H9 (cell line): ENCODE data around the gene CACNA1A. TPM values are rescaled to one million over a fixed set of nuclear protein-coding genes. Genes with fewer than 3 reads are reported as not detected.

Experiments
- DNase-seq: peaks from one replicate; pipeline ENCODE4 v3.0.0-alpha.2; 2017
- H2AFZ ChIP-seq: one replicate; pipeline ENCODE4 v1.6.1; 2013; ENCODE audit warnings: mild to moderate bottlenecking, low read length, control low read depth, moderate library complexity
- H2AK5ac ChIP-seq: 2 replicates; pipeline ENCODE4 v1.6.1; 2013; ENCODE audit warnings: low read length, control low read depth, mixed read lengths; ENCODE audit not compliant: insufficient read length
- H2BK120ac ChIP-seq: one replicate; pipeline ENCODE4 v1.6.1; 2013; ENCODE audit warnings: low read depth, mild to moderate bottlenecking, low read length, control low read depth, inconsistent platforms; ENCODE audit not compliant: poor library complexity, severe bottlenecking
- H2BK12ac ChIP-seq: 2 replicates; pipeline ENCODE4 v1.6.1; 2013; ENCODE audit warnings: low read length, control low read depth, mixed read lengths, low read depth; ENCODE audit not compliant: insufficient read length
- H2BK15ac ChIP-seq: 2 replicates; pipeline ENCODE4 v1.6.1; 2013; ENCODE audit warnings: low read depth, low read length, control low read depth
- H2BK20ac ChIP-seq: one replicate; pipeline ENCODE4 v1.6.1; 2013; ENCODE audit warnings: low read depth, mild to moderate bottlenecking, low read length, control low read depth, inconsistent platforms; ENCODE audit not compliant: poor library complexity, severe bottlenecking
- H2BK5ac ChIP-seq: 2 replicates; pipeline ENCODE4 v1.6.1; 2013; ENCODE audit warnings: low read length, control low read depth, mixed read lengths; ENCODE audit not compliant: insufficient read length
- H3K14ac ChIP-seq: 2 replicates; pipeline ENCODE4 v1.6.1; 2013; ENCODE audit warnings: low read length, control low read depth; ENCODE audit not compliant: insufficient read depth
- H3K18ac ChIP-seq: 2 replicates; pipeline ENCODE4 v1.6.1; 2013; ENCODE audit warnings: low read depth, mild to moderate bottlenecking, mixed read lengths, low read length, control low read depth; ENCODE audit not compliant: insufficient read length
- H3K23ac ChIP-seq: 2 replicates; pipeline ENCODE4 v1.6.1; 2013; ENCODE audit warnings: low read length, control low read depth, mixed read lengths, low read depth; ENCODE audit not compliant: insufficient read length
- H3K23me2 ChIP-seq: 2 replicates; pipeline ENCODE4 v1.6.1; 2013; ENCODE audit warnings: low read depth, mild to moderate bottlenecking, mixed read lengths, low read length, control low read depth; ENCODE audit not compliant: insufficient read length, poor library complexity, severe bottlenecking
- H3K27ac ChIP-seq: 2 replicates; pipeline ENCODE4 v1.5.1; 2013; ENCODE audit warnings: low read length, control low read depth, mixed read lengths, low read depth; ENCODE audit not compliant: insufficient read length
- H3K27me3 ChIP-seq: 2 replicates; pipeline ENCODE4 v1.6.1; 2013; ENCODE audit warnings: low read length, control low read depth, inconsistent platforms; ENCODE audit not compliant: insufficient read depth
- H3K4ac ChIP-seq: 2 replicates; pipeline ENCODE4 v1.6.1; 2013; ENCODE audit warnings: low read depth, mild to moderate bottlenecking, control low read depth, inconsistent platforms, low read length, moderate library complexity
- H3K4me1 ChIP-seq: 2 replicates; pipeline ENCODE4 v1.6.1; 2013; ENCODE audit warnings: low read length, control low read depth, inconsistent platforms; ENCODE audit not compliant: insufficient read depth
- H3K4me2 ChIP-seq: 2 replicates; pipeline ENCODE4 v1.6.1; 2013; ENCODE audit warnings: low read length, control low read depth, mixed read lengths; ENCODE audit not compliant: insufficient read length, insufficient read depth
- H3K56ac ChIP-seq: 2 replicates; pipeline ENCODE4 v1.6.1; 2013; ENCODE audit warnings: low read depth, mild to moderate bottlenecking, mixed read lengths, low read length, control low read depth; ENCODE audit not compliant: insufficient read length
- H3K79me1 ChIP-seq: 2 replicates; pipeline ENCODE4 v1.6.1; 2013; ENCODE audit warnings: low read depth, mild to moderate bottlenecking, moderate library complexity, low read length, control low read depth, inconsistent platforms; ENCODE audit not compliant: insufficient read depth, poor library complexity, severe bottlenecking
- H3K79me2 ChIP-seq: 2 replicates; pipeline ENCODE4 v1.6.1; 2013; ENCODE audit warnings: low read length, control low read depth, inconsistent platforms; ENCODE audit not compliant: insufficient read depth
- H3K9ac ChIP-seq: 2 replicates; pipeline ENCODE4 v1.6.1; 2013; ENCODE audit warnings: low read length, control low read depth, mixed read lengths; ENCODE audit not compliant: insufficient read length; ENCODE audit errors: extremely low read depth
- H3K9me3 ChIP-seq: one replicate; pipeline ENCODE4 v1.6.1; 2013; ENCODE audit warnings: low read depth, low read length, inconsistent platforms; ENCODE audit not compliant: control insufficient read depth
- H3T11ph ChIP-seq: one replicate; pipeline ENCODE4 v1.6.1; 2013; ENCODE audit warnings: mild to moderate bottlenecking, low read length, control low read depth, inconsistent platforms
- H4K20me1 ChIP-seq: one replicate; pipeline ENCODE4 v1.6.1; 2013; ENCODE audit not compliant: control insufficient read depth, insufficient read length, insufficient read depth
- H4K5ac ChIP-seq: 2 replicates; pipeline ENCODE4 v1.6.1; 2013; ENCODE audit warnings: low read depth, mild to moderate bottlenecking, mixed read lengths, low read length, control low read depth; ENCODE audit not compliant: insufficient read length
- H4K8ac ChIP-seq: replicated peaks from 2 replicates; pipeline ENCODE4 v1.6.1; 2013; ENCODE audit warnings: low read length, control low read depth, mixed read lengths, low read depth; ENCODE audit not compliant: insufficient read length
- H4K91ac ChIP-seq: 2 replicates; pipeline ENCODE4 v1.6.1; 2013; ENCODE audit warnings: low read depth, mild to moderate bottlenecking, moderate library complexity, mixed read lengths, low read length, control low read depth; ENCODE audit not compliant: insufficient read length
- H3K27ac Mint-ChIP-seq, 3 experiments: 2 replicates in 2 of 3; 3 replicates in 1 of 3; pipeline ENCODE4 v1.8.0; 2020 to 2021; ENCODE audit warnings: mixed read lengths in 3 of 3, mild to moderate bottlenecking in 1 of 3, moderate library complexity in 1 of 3
- H3K27me3 Mint-ChIP-seq: 2 replicates; pipeline ENCODE4 v1.8.0; 2021; ENCODE audit warnings: low read depth, mild to moderate bottlenecking, moderate library complexity, mixed read lengths
- H3K36me3 Mint-ChIP-seq, 3 experiments: 2 replicates in 2 of 3; 3 replicates in 1 of 3; pipeline ENCODE4 v1.8.0; 2020 to 2021; ENCODE audit warnings: low read depth in 3 of 3, mixed read lengths in 3 of 3; ENCODE audit not compliant: insufficient read depth in 1 of 3
- H3K4me1 Mint-ChIP-seq, 2 experiments: 2 replicates each; pipeline ENCODE4 v1.8.0; 2020; ENCODE audit warnings: mixed read lengths in 2 of 2
- H3K4me3 Mint-ChIP-seq, 2 experiments: 2 replicates in 1 of 2; 3 replicates in 1 of 2; pipeline ENCODE4 v1.8.0; 2020 to 2021; ENCODE audit warnings: mild to moderate bottlenecking in 2 of 2, mixed read lengths in 2 of 2, moderate library complexity in 1 of 2
- H3K9me3 Mint-ChIP-seq, 2 experiments: 2 replicates in 1 of 2; 3 replicates in 1 of 2; pipeline ENCODE4 v1.8.0; 2020; ENCODE audit warnings: mild to moderate bottlenecking in 2 of 2, mixed read lengths in 2 of 2, moderate library complexity in 1 of 2
- CTCF ChIP-seq: fragments of 200-600 bp; sonication (generic); conservative IDR thresholded peaks from 3 replicates; pipeline ENCODE4 v1.8.0; 2021; ENCODE audit warnings: antibody characterized with exemption, mild to moderate bottlenecking
- WGBS: extraction: QIAGEN DNeasy Blood & Tissue Kit; methylation state at CpG from one replicate; pipeline ENCODE4 v1.1.7; 2013; ENCODE audit warnings: missing lambda C conversion rate, low lambda C conversion rate, mixed read lengths; ENCODE audit not compliant: insufficient read length; ENCODE audit errors: extremely low coverage; 5-methylcytosine and 5-hydroxymethylcytosine counted together
- total RNA-seq: library from RNA; stranded (reverse); gene quantifications from 2 replicates; pipeline ENCODE4 v1.2.1, GENCODE V29; 2021

The CACNA1A gene
- total RNA-seq, 1 experiment from 2014 or later: 8.0 TPM

GRCh38 chr19:13396250-13397080 is 109.8 kb downstream of the CACNA1A start:
- peaks cover 7% of the 10 kb centered on the region for H3K4me1 ChIP-seq
- H3K56ac ChIP-seq: no peak overlapping the region
- no peak overlapping the region for H3K23ac ChIP-seq
- no peaks in the 10 kb centered on the region for H3K9me3 ChIP-seq
- H3K9me3 Mint-ChIP-seq: peaks cover 0 to 2% of the 10 kb centered on the region in 2 experiments; a peak in 1 of 5 replicates
- no peak overlapping the region for H2BK5ac ChIP-seq
- peaks cover 7 to 15% of the 10 kb centered on the region in 2 experiments; a peak in 3 of 4 replicates for H3K4me1 Mint-ChIP-seq
- no peak overlapping the region for H2BK15ac ChIP-seq
- no peak overlapping the region for H3K18ac ChIP-seq
- H3K79me2 ChIP-seq: no peaks in the 10 kb centered on the region
- no peak overlapping the region for H3T11ph ChIP-seq
- H3K27ac Mint-ChIP-seq: no peak overlapping the region
- H4K5ac ChIP-seq: no peak overlapping the region
- no peak overlapping the region for H3K4me3 Mint-ChIP-seq
- H3K23me2 ChIP-seq: no peaks in the 10 kb centered on the region
- H2AK5ac ChIP-seq: no peak overlapping the region
- TF ChIP-seq CTCF: peak; percentile 47; the same call in 2 of the 3 replicates
- no peak overlapping the region for H3K27ac ChIP-seq
- no peak overlapping the region for H3K4ac ChIP-seq
- no peak overlapping the region for H2AFZ ChIP-seq
- no peaks in the 10 kb centered on the region for H4K20me1 ChIP-seq
- peak; percentile 88 for DNase-seq
- H2BK20ac ChIP-seq: no peak overlapping the region
- H4K91ac ChIP-seq: no peak overlapping the region
- H4K8ac ChIP-seq: no peak overlapping the region
- H2BK120ac ChIP-seq: no peak overlapping the region
- WGBS: no CpG with 5 or more reads among the region's 18 CpGs
- peak overlapping the region; percentile 29 for H3K4me2 ChIP-seq
- H3K14ac ChIP-seq: no peak overlapping the region
- no peaks in the 10 kb centered on the region; a peak in 1 of 7 replicates for H3K36me3 Mint-ChIP-seq
- no peak overlapping the region for H3K9ac ChIP-seq
- no peaks in the 10 kb centered on the region for H3K79me1 ChIP-seq
- no peak overlapping the region for H2BK12ac ChIP-seq
- peaks cover 39% of the 10 kb centered on the region for H3K27me3 Mint-ChIP-seq
- no peaks in the 10 kb centered on the region for H3K27me3 ChIP-seq
